Activated CD4-positive, CD25-positive, alpha-beta regulatory T cell treated with anti-CD3 and anti-CD28 coated beads, Interleukin-2, amount 50 U/mL, for 24 hours (primary cell): Measurements from ENCODE around the gene SLC9A4.

ENCODE experiments used
- ATAC-seq, 2 donors: fragments of 150-1000 bp; cut with Tn5 transposase; one replicate each; pipeline ENCODE4 v1.10.0; 2021; ENCODE audit warnings: mild to moderate bottlenecking in 1 of 2, moderate library complexity in 1 of 2

Gene SLC9A4

DNA sequence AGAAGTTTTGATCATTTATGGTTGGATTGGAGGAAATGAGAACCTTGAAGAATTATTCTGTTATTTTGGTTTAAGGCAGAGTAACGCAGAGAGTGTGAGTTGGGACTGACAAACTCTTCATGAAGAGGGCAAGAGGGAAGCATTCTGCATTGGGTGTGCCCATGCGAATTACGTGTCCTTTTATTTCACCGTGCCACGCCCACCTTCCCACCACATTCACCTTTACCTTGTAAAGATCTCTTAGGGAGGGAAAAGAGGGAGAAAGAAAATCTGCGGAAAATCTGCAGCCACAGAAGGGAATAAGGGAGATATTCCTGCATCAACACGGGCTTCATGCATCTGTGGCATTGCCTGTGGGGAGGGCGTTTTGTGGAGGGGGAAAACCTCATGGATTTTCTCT lies 31.8 kb downstream of the SLC9A4 start:
- no peak for ATAC-seq

DNA sequence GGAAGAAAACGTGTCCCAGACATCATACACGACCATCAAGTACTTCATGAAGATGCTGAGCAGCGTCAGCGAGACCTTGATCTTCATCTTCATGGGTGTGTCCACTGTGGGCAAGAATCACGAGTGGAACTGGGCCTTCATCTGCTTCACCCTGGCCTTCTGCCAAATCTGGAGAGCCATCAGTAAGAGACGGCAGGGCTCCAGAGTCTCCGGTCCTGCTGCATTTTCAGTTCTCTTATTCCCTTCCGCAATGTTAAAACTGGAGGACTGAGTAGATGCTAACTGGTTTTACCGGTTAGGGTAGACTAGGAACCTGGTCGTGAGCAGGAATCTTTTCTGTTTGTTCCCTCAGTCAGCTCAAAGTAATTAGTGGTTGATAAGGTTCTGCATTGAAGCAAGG lies 32.3 kb downstream of the SLC9A4 start:
- ATAC-seq: no peak

DNA sequence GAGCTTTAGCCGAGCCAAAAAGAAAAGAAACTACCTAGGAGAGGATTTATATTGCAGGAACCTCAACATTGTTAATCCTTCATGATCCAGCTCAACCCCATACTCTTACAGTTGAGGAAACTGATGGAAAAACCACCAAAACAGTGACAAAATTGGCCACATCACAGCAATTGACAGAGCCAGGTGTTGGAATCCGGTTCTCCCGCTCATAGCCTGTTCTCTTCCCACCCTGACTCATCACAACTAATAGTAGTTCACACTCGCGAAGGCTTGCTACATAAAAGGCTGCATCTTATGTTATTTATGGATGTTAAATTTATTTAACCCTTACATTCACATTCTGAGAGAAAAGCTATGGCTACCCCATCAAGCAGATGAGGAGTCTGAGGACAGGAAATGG lies 33.7 kb downstream of the SLC9A4 start:
- no peak for ATAC-seq

DNA sequence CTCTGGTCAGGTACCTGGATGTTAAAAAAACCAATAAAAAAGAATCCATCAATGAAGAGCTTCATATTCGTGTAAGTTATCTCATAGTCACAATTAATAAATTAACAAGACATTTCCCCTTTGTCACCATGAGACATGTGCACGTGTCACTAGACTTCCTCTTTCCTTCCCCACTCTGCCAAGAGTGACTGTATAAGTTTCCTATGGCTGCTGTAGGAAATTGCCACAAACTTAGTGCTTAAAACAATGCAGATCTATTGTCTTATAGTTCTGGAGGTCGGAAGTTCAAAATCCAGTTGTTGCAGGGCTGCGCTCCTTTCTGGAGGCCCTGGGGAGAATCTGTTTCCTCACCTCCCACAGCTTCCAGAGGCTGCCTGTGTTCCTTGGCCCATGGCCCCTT lies 35.8 kb downstream of the SLC9A4 start:
- no peak for ATAC-seq

DNA sequence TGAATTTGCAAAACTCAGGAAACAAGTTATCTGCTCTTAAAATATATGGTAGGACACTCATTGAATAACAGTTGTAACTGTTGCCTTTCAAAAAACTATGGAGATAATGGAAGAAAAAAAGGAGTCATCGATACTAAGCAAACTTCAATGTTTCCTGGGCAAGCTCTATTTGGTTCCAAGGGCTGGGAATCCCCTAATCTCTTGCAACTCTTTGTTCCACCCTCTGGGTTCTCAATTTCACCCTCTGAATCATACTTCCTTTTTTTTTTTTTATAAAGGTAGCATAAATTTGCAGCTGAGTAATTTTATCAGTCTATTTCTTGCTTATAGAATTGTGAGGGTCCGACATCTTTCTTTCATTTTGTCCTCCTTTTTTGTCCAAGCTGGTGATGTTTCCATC lies 36.7 kb downstream of the SLC9A4 start:
- peak; percentile 63 to 81 for ATAC-seq

DNA sequence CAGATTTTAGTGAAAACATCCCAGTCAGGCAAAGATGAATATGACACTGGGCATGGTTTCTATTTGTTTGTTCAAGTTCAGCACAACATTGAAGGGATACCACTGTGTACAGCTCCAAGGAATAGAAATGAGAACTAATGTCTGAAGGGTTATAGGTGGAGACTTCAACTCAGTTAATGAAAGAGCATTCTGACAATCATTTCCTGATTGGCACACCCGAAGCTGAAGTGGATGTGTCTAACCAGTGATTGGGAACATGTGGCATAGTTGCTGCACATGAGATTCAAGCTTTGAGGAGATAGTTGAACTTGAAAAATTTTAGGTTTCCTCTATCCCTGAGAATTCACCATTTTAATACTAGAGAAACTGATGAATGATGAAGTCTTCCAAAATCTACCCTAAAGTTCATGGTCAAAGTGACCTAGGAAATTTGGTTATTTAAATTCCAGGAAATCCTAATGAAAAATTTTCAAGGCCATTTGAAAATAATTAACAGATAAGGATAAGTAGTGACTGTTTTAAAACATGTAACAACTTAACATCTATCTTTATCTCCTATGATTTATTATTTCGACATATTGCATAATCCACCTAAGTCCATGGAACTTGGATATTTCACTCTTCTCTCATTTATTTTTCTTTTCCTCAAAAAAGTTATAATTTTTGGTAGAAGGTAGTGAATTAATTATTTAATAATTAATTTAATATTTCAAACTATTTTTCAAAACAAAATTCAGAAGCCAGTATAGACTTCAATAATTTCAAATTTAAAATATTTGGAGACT lies 38.0 kb downstream of the SLC9A4 start:
- ATAC-seq: no peak

DNA sequence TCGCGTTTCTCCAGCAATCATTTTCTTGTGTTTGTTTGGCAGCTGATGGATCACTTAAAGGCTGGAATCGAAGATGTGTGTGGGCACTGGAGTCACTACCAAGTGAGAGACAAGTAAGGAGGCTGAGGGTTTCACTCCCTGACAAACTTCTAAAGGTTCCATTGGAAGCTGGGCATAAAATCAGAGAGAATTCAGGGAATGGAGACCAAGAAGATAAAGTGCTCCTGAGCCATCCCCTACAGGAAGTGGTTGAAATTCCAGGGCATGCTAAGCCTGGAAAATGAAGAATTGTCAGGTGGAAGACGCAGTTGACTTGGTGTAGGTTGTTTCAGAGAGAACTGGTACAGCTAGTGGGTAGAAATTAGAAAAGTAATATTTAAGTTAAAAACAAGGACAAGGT lies 39.1 kb downstream of the SLC9A4 start:
- ATAC-seq: no peak

DNA sequence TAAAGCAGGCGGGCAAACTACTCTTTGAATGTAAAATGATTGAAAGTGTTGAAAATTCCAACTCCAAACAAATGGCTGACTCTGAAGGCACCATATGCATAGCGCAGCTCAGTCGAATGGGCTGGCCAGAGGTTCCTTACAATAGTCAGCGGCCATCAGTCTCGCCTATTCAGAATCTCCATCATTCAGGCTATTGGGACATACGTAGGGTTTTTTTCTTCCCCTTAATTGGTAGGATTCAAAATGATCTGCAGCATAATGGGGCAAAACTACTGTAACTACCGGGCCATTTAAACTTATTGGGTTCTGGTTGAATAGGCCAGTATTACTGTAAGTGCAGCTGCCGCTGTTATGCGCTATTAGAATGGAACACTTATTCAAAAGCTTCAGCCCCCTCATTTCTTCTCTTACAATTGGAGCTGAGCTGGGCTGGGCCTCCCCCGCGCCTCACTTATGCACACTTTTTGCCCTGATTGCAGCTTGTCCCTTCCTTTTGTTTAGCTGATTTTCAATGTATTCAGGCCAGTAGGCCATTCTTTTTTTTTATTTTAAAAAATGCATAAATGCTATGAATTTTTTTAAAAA lies 40.4 kb downstream of the SLC9A4 start:
- no peak for ATAC-seq

DNA sequence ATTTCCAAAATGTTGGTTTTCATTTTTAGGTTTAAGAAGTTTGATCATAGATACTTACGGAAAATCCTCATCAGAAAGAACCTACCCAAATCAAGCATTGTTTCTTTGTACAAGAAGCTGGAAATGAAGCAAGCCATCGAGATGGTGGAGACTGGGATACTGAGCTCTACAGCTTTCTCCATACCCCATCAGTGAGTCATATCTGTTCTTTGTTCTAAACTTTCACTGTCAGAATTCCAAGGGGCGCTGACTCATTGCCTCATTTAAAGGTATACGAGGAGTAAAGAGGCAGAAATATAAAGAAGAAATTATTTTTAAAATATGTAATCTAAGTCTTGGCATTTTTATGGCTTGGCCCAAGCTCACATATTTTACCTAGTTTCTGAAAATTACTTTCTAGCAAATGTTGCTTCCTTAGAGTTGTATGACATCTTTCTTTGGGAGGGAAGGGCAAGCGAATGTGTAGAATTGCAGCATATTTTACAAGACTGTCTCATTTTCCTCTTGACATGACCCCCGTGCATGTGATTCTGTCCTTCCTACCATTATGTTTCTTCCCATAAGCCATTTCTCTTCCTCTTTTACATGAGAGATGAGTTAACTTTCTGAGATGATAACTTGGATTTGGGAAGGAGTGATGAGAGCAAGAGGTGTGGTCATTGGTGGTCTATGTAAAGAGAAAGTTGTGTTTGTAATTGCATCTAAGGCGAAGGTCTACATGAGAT lies 41.2 kb downstream of the SLC9A4 start:
- no peak for ATAC-seq

DNA sequence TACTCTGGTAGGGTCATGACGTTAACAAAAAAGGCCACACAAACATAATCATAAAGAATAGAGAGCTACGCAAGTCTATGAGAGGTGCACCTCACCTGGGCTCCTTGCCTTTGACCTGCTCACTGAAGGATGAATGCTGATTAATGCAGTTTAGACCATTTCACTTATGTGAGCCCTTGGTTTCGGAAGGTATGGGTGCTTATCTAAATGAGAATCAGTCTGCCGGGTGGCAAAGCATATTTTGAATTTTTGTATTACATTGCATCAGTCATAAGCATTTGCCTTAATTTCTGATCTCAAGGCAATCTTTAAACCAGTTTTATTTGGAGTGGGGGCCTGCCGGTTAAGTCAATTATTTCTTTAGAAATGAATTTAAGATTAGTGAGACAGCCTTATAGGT lies 42.8 kb downstream of the SLC9A4 start:
- ATAC-seq: no peak

DNA sequence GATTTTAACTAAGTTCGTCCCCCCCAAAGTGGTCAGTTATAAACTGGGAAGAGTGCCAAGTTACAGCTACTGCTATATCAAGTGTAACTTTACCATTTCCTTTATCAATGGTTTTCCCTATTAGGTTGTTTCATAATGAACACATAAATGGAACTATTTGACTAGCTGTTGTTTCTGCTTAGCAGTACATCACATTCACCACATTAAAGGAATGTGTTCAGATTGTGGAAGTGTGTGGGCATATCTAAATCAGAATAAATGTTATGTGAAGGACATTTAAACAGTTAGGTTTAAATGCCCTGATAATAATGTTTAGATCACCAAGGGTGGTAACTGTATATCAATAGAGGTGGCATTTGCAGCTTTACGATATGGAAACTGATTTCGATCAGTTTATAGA lies 45.1 kb downstream of the SLC9A4 start:
- no peak for ATAC-seq

DNA sequence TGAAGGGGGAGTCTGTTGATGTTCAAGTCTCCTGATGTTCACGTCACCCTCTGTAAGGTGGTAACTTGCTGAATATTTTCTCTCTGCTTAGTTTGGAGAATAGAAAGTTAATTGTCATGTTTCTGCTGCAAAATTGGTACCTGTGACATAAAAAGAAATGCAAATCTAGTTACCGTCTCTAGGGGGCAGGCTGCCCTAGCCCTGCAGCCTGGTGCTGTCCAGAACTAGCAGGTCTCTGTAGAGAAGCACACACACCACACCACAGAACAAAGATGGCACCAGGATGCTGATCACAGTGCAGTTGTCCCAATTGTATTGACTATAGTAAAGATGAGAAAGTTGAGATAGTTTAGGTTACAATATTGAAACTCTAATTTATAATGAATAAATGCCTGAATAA lies 47.0 kb downstream of the SLC9A4 start:
- no peak for ATAC-seq

DNA sequence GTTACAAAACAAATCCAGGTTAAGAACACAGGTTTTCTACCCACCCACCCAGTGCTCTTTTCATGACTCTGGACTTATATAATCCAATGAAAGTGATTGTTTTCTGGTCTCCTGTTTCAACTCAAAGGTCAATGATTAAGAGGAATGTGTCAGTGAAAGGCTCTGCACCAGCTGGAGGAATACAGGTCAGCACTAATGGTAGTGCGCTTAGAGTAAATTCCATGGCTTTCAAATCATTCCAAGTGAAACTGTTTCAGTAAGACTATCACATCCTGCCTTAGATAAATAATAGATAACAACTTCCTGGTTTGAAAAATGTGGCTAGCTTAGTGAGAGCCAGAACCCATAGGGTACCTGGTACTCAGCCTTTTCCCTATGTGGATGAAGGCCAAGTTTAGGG lies 47.8 kb downstream of the SLC9A4 start:
- ATAC-seq: no peak

DNA sequence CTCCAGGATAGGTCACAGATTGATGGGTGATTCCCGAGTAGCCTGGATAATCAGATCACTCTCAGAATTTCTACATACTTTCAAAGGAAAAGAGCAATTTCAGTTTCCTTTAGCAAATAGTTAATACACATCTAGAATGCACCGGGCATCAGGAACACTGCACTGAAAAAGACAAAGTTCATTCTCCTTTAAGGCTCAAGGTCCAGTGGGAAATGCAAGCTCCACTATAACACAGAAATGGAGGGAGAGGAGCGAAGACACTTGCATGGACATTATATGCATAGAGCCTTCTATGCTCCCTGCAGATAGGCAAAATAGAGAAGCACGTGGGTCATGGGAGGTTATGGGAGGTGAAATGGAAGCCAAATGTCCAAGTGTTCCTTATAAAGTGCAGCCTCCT lies 49.1 kb downstream of the SLC9A4 start:
- ATAC-seq: no peak

DNA sequence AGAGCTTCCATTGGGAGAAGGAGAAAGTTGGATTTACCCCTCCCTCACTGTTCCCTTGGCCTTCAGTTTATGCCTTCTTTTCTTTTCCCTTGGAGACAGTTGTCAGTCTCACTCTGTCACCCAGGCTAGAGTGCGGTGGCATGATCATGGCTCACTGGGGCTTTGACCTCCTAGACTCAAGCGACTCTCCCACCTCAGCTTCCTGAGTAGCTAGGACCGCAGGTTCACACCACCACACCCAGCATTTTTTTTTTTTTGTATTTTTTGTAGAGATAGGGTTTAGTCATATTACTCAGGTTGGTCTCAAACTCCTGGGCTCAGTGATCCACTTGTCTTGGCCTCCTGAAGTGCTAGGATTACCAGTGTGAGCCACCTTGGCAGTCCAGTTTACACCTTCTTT lies 49.9 kb downstream of the SLC9A4 start:
- no peak for ATAC-seq

DNA sequence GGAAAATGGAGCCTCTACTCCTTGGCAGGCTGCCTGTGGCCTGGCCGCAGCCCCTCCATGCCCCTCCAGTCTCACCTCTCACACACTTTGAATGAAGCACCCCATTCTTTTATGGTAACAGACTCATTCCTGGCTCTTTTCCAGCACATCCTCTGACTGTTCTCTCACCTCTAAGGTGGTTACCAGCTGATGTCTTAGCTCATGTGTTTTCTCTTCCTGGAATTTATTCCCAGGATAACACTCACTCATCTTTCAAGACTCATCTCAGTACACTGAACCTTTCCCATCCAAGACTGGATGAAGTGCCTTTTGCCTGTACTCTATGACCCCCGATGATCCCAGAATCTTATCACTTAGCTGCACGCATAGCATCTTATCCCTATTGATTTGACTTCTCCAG lies 50.6 kb downstream of the SLC9A4 start:
- no peak for ATAC-seq

DNA sequence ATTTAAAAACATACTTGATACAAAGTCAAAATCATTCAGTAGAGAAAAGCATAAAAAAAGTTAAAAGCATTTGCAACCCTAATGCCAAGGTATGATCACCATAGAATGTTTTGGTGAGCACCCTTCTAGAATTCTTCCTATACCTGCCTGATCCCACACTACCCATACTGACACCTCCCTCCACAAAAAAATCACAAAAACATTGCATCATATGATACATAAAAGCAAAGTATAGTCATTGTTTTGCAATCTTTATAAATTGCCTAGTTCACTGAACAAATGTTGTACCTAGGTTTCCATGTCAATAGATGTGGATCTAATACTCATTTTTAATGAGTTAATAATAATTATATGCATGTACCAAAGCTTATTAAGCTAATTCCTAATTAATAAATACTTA lies 54.1 kb downstream of the SLC9A4 start:
- no peak for ATAC-seq

DNA sequence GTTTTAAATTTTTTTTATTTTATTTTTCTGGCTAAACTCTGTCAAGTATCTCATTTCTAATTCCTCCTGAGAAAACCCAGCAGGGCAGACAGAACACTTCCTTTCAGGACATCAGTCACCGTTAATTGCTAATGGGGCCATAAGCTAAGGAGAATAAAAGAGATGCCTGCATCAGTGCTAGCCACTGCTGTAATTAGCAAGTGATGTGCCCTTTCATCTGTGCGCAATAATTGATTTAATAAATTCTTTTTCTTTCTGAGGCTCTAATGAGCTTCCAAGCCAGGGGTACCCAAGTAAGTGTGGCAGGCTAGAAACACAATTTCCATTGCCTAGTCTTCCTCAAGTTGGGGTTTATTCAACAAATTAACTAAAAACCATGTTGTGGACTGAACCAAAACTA lies 65.5 kb downstream of the SLC9A4 start:
- no peak for ATAC-seq

DNA sequence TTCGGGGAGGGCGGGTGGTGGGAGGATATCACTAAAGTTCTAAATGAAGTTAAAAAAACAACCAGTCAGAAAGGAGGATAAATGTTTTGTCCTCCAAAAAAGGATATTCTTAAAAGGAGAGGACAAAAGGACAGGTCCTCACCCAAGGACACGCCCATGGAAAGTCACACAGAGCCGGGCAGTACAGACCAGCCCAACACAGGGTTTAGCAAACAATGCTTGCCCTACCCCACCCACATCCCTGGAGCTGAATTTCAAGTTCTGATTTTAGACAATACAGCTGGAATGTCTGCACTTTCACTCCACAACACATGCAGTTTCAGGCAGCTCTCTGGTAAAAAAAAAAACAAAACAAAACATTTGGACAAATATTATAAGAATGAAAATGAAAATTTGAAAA lies 67.9 kb downstream of the SLC9A4 start:
- ATAC-seq: no peak

DNA sequence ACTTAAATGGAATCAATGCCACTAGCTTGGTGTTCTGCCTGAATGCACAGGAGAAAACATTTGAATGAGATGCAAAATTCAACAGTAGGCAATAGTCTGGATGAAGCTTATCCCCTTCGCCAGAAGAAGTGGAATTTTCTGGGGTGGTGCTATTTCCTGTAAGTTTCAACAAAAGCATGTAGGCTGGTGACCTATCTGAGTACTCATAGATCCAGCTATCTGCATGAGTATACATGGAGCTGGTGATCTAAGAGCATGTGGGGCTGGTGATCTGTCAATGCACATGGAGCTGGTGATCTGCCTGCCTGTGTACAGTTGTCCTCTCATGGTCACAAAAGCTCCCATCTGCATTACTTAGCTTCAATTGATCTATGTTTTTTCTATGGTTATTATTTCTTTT lies 71.2 kb downstream of the SLC9A4 start:
- no peak for ATAC-seq

DNA sequence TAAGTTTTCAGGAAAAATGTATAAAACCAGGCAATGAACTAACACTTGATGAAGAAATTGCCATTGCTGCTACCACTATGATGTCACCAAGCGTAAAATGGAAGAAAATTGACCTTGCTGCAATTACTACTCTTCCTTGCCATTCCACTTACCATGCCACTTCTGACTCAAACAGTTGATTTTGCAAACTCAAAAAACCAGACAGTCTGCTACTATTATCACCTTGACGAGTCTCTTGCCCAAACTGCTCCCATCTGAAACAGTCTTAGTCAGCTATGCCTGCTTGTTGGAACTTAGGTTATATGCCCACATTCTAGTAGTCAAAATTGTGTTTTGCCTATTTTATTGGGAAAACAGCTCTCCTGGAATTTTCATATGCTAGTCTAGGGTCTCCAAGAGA lies 74.4 kb downstream of the SLC9A4 start:
- ATAC-seq: no peak

DNA sequence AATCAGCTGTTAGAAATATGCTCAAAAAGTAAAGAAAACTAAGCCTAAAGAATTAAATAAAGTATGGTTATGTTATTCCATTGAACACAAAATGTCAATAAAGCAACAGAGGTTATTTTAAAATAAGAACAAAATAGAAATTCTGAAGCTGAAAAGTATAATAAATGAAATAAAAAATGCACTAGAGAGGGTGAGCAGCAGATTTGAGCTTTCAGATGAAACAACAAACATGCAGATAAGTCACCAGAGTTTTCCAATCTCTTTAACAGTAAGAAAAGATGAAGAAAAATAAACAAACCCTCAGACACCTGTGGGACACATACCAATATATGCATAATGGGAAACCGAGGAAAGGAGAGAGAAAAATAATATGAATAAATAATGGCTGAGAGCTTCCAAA lies 76.0 kb downstream of the SLC9A4 start:
- ATAC-seq: no peak

DNA sequence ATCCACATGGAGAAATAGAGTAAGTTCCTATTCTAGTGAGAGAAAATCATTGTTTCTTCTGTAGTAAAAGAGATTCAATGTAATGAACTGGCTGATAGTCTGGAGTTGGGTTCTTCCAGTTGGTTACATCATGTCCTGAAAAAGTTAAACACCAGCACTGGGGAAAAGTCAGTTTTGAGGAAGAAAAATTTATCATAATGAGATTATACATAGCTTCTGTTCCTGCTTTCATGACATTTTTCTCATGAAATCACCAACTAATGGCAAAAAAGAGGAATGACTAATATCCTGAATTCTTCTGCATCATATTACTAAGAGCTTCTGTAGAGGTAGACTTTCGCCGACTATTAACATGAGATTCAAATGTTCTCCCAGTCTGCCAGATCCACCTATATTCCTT lies 77.1 kb downstream of the SLC9A4 start:
- ATAC-seq: no peak
